ENCODE results near the gene RASA3.

DNA sequence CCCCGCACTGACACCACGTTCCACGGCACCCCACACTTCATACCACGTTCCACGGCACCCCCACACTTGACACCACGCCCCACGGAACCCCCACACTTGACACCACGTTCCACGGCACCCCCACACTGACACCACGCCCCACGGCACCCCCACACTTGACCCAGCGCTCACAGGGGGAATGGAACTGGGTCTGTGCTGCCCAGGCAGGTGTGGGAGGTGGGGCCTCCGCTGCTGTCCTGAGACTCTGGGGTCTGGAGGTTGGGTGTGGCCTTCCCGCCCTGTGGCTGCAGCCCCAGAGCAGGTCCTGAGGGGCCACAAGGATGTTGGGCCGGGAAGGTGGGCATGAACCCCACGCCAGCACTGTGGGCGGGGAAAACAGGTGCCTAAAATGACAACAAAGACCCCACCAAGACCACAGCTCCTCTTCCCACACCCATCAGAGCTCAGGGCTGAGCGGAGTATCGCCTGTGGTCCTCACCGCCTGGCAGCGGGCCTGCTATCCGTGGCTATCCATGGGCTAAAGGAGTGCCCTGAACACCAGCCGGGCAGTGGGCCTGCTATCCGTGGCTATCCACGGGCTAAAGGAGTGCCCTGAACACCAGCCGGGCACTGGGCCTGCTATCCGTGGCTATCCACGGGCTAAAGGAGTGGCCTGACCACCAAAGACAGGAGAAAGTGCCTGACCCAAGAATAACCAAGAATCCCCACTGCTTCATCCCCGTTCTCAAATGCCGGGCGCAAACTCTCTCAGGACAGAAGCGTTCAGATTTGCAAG lies 98.7 kb downstream of the RASA3 start:
- TF ChIP-seq CTCF (IDR thresholded peaks at IDR 0.05), result no peak
- no peak for TF ChIP-seq POLR2A (IDR thresholded peaks at IDR 0.05; ENCODE audit: low read depth)
- no peak for TF ChIP-seq POLR2AphosphoS5 (IDR thresholded peaks at IDR 0.05)
- TF ChIP-seq EP300 (IDR thresholded peaks at IDR 0.05), result no peak

Data from esophagus muscularis mucosa (tissue), 4 donors.